GM18870 (cell line): ENCODE data around the gene L3MBTL4.

Experiments
- ATAC-seq: cut with Tn5 transposase; IDR thresholded peaks from one replicate; pipeline ENCODE4 v1.9.1; 2021; ENCODE audit warnings: moderate library complexity; ENCODE audit not compliant: unreplicated experiment

Gene L3MBTL4

GRCh38 chr18:6257950-6258349 is 156.8 kb downstream of the L3MBTL4 start:
- ATAC-seq, result no peak

GRCh38 chr18:6256521-6256920 is 158.2 kb downstream of the L3MBTL4 start:
- ATAC-seq, result no peak

GRCh38 chr18:6255886-6256285 is 158.8 kb downstream of the L3MBTL4 start:
- no peak for ATAC-seq

GRCh38 chr18:6255116-6255705 is 159.5 kb downstream of the L3MBTL4 start:
- ATAC-seq, result no peak

GRCh38 chr18:6254456-6254855 is 160.3 kb downstream of the L3MBTL4 start:
- ATAC-seq, result no peak

GRCh38 chr18:6251084-6251483 is 163.6 kb downstream of the L3MBTL4 start:
- no peak for ATAC-seq

- no peak for ATAC-seq
Observed at GRCh38 chr18:6249788-6250187, 164.9 kb downstream of the L3MBTL4 start.

GRCh38 chr18:6249170-6249569 is 165.5 kb downstream of the L3MBTL4 start:
- ATAC-seq, result peak; percentile 95

- peak; percentile 49 for ATAC-seq
Observed at GRCh38 chr18:6248017-6248416, 166.7 kb downstream of the L3MBTL4 start.

- ATAC-seq, result no peak
Observed at GRCh38 chr18:6242004-6242403, 172.7 kb downstream of the L3MBTL4 start.

GRCh38 chr18:6239716-6240115 is 175.0 kb downstream of the L3MBTL4 start:
- ATAC-seq, result no peak

GRCh38 chr18:6236258-6236657 is 178.5 kb downstream of the L3MBTL4 start:
- no peak for ATAC-seq

- ATAC-seq, result no peak
Observed at GRCh38 chr18:6222271-6222670, 192.4 kb downstream of the L3MBTL4 start.

GRCh38 chr18:6221602-6222014 is 193.1 kb downstream of the L3MBTL4 start:
- ATAC-seq, result peak; percentile 68

- no peak for ATAC-seq
Observed at GRCh38 chr18:6220129-6220528, 194.6 kb downstream of the L3MBTL4 start.

- no peak for ATAC-seq
Observed at GRCh38 chr18:6219116-6219717, 195.5 kb downstream of the L3MBTL4 start.

- no peak for ATAC-seq
Observed at GRCh38 chr18:6215888-6216287, 198.8 kb downstream of the L3MBTL4 start.

- no peak for ATAC-seq
Observed at GRCh38 chr18:6211174-6211504, 203.6 kb downstream of the L3MBTL4 start.

- ATAC-seq, result no peak
Observed at GRCh38 chr18:6210349-6211173, 204.2 kb downstream of the L3MBTL4 start.

- no peak for ATAC-seq
Observed at GRCh38 chr18:6207941-6208340, 206.8 kb downstream of the L3MBTL4 start.

- ATAC-seq, result no peak
Observed at GRCh38 chr18:6207116-6207515, 207.6 kb downstream of the L3MBTL4 start.

- ATAC-seq, result no peak
Observed at GRCh38 chr18:6205706-6206105, 209.0 kb downstream of the L3MBTL4 start.
